OCI-LY7 (cell line): ENCODE data around the gene SLC25A21. TPM values are rescaled to one million over a fixed set of nuclear protein-coding genes. Genes with fewer than 3 reads are reported as not detected.

Source experiments
- BruUV-seq: library from RNA; stranded (reverse); fragments of 400-500 nt; replicated peaks from 2 replicates; lab custom pipeline; 2021; lab: Mats Ljungman, UMichigan
- CTCF ChIA-PET: fragments of 300-600 bp; sonication (Branson Sonifier 250); formaldehyde crosslinking; loops from one replicate; lab custom pipeline; 2022; ENCODE audit warnings: antibody characterized with exemption; ENCODE audit not compliant: unreplicated experiment; lab: Charles Lee
- POLR2A ChIA-PET: fragments of 300-600 bp; sonication (Branson Sonifier 250); formaldehyde crosslinking; loops from one replicate; lab custom pipeline; 2022; ENCODE audit warnings: antibody characterized with exemption; lab: Charles Lee
- DNase-seq: peaks from one replicate; pipeline ENCODE4 v3.0.0-alpha.2; 2015; ENCODE audit warnings: low spot score
- H2AFZ ChIP-seq: fragments of 200-600 bp; sonication (generic), shearing (Covaris generic); 2 replicates; pipeline ENCODE4 v1.6.1; 2014; ENCODE audit warnings: mild to moderate bottlenecking, antibody characterized with exemption, low read length, moderate library complexity
- H3K27ac ChIP-seq: fragments of 200-600 bp; sonication (generic); 2 replicates; pipeline ENCODE4 v1.5.1; 2014; ENCODE audit warnings: mixed run types, low read depth, mild to moderate bottlenecking, moderate library complexity, low read length, inconsistent platforms; ENCODE audit not compliant: poor library complexity, severe bottlenecking
- H3K36me3 ChIP-seq: fragments of 200-600 bp; sonication (generic); 2 replicates; pipeline ENCODE4 v1.6.1; 2014; ENCODE audit warnings: mild to moderate bottlenecking, antibody characterized with exemption, low read length, moderate library complexity, mixed read lengths; ENCODE audit not compliant: insufficient read depth
- H3K4me1 ChIP-seq: fragments of 200-600 bp; sonication (generic); 2 replicates; pipeline ENCODE4 v1.5.1; 2014; ENCODE audit warnings: mild to moderate bottlenecking, low read length; ENCODE audit not compliant: insufficient read depth, poor library complexity, severe bottlenecking
- H3K4me2 ChIP-seq: fragments of 200-600 bp; sonication (generic); 2 replicates; pipeline ENCODE4 v1.6.1; 2014; ENCODE audit warnings: mild to moderate bottlenecking, low read length
- H3K4me3 ChIP-seq: fragments of 200-600 bp; sonication (generic); 2 replicates; pipeline ENCODE4 v1.5.1; 2014; ENCODE audit warnings: mild to moderate bottlenecking, low read depth, low read length; ENCODE audit not compliant: poor library complexity, severe bottlenecking
- H3K79me2 ChIP-seq: fragments of 200-600 bp; sonication (generic); 2 replicates; pipeline ENCODE4 v1.6.1; 2016; ENCODE audit warnings: low read depth, mild to moderate bottlenecking, low read length, moderate library complexity, mixed read lengths; ENCODE audit not compliant: insufficient read depth
- H3K9me2 ChIP-seq: fragments of 200-600 bp; sonication (generic); 2 replicates; pipeline ENCODE4 v1.6.1; 2016; ENCODE audit warnings: mild to moderate bottlenecking, low read length, mixed read lengths; ENCODE audit not compliant: insufficient read depth
- H3K9me3 ChIP-seq: fragments of 200-600 bp; sonication (generic); 2 replicates; pipeline ENCODE4 v1.6.1; 2014; ENCODE audit warnings: mild to moderate bottlenecking, mixed run types, low read length, mixed read lengths
- H4K20me1 ChIP-seq: fragments of 200-600 bp; sonication (generic); 2 replicates; pipeline ENCODE4 v1.6.1; 2014; ENCODE audit warnings: mild to moderate bottlenecking, antibody characterized with exemption, low read length, moderate library complexity, mixed read lengths; ENCODE audit not compliant: insufficient read depth
- CTCF ChIP-seq: fragments of 200-600 bp; sonication (generic); conservative IDR thresholded peaks from 2 replicates; pipeline ENCODE4 v1.5.1; 2014; ENCODE audit warnings: mild to moderate bottlenecking, antibody characterized with exemption, low read length, moderate library complexity, mixed read lengths
- EZH2phosphoT487 ChIP-seq: fragments of 200-600 bp; sonication (generic); IDR thresholded peaks from 2 replicates; pipeline ENCODE4 v1.6.1; 2018; ENCODE audit warnings: low read depth, borderline replicate concordance, mild to moderate bottlenecking, mixed run types, antibody characterized with exemption, low read length, moderate library complexity, mixed read lengths
- intact Hi-C: fragments of 100-400 bp; cut with micrococcal nuclease; formaldehyde crosslinking; loops from one replicate; pipeline ENCODE4 v1.10.0; 2022; ENCODE audit not compliant: unreplicated experiment
- total RNA-seq, 2 experiments: library from RNA; depleted of rRNA in 1 of 2; stranded (reverse); fragments of >200 nt in 1 of 2; shearing (Covaris generic) in 1 of 2; gene quantifications; 2 replicates each; pipeline ENCODE4 v1.2.3, GENCODE V29; 2014 to 2022

The SLC25A21 gene
- total RNA-seq, 2 experiments from 2014 or later: not detected

GRCh38 chr14:37062191-37062803 lies 110.1 kb downstream of the SLC25A21 start:
- Histone ChIP-seq H3K79me2 (no peaks in the 10 kb centered on the region), H3K4me1 (no peaks in the 10 kb centered on the region), H3K9me2 (no peaks in the 10 kb centered on the region), H4K20me1 (no peaks in the 10 kb centered on the region), H3K4me3 (no peak overlapping the region), H3K36me3 (no peaks in the 10 kb centered on the region), H3K4me2 (no peak overlapping the region), H3K9me3 (no peaks in the 10 kb centered on the region), H3K27ac (no peak overlapping the region), H2AFZ (no peak overlapping the region)
- intact Hi-C loops: no loop called here
- CTCF ChIA-PET: no interaction called here
- no TSS peak for BruUV-seq
- TF ChIP-seq EZH2phosphoT487 (no peak), CTCF (no peak)
- no peak for DNase-seq
- POLR2A ChIA-PET: interaction anchor here (0.7 kb wide), 1 partner anchor 24 kb away, joined by 3 read pairs; no protein-coding TSS in a partner anchor

DNA sequence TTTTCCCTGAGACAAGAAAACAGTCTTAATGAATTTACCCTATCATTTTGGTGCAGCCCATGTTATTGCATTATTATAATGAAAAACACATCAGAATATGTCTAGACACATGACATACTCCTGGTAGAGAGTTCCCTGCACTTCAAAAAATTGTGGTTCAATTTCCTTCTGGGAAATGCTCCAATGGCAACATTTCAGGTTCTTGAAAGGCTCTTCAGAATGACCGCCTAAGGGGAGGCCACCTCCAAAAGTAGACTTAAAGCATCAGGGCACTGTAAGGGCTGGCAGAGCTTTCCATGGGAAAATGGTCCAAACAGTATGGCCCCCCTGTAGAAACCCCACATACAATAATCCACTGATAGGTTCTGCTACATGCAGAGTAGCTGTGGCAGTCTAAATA lies 110.7 kb downstream of the SLC25A21 start:
- Histone ChIP-seq H4K20me1 (no peaks in the 10 kb centered on the region), H3K9me3 (no peaks in the 10 kb centered on the region), H3K4me2 (no peak overlapping the region), H3K36me3 (no peaks in the 10 kb centered on the region), H3K4me3 (no peak overlapping the region), H3K4me1 (no peaks in the 10 kb centered on the region), H3K9me2 (no peaks in the 10 kb centered on the region), H3K27ac (no peak overlapping the region), H3K79me2 (no peaks in the 10 kb centered on the region), H2AFZ (no peak overlapping the region)
- POLR2A ChIA-PET: no interaction called here
- TF ChIP-seq EZH2phosphoT487 (no peak), CTCF (no peak)
- DNase-seq: no peak
- intact Hi-C loops: no loop called here
- CTCF ChIA-PET: no interaction called here
- no TSS peak for BruUV-seq

DNA sequence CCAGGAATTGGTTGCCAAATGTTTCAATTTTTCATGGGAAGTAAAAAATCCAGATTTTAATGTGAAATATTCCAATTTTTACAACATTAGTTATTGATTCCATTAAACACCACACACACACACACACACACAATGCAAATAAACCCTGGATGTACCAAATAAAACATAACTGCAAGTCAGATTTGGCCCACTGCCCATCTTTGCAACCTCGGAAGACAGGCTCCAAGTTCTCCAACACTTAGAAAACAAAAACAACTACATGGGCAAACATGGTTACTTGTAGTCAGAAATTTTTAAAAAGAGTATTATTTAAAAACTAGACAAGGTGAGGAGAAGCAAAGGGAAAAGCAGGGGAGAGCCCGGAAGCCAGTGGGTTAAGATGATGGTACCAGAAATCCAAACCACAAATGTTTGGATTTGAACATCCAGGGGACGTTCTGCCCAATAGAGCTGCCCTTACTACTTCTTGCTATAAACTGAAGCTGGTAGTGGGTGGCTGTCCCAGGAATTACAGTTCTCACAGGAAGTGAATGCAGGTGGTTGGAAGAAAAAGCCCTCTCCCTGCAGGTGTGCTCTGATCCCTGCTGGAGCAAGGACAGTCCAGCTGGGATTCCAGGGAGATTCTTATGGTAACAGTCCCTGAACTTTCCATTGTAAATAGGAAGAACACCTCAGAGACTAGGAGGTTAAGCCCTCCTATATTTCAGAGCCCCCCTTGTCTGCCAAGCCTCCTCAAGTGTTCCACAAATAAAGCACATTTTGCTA lies 111.7 kb downstream of the SLC25A21 start:
- H3K27ac ChIP-seq: no peak overlapping the region
- no peaks in the 10 kb centered on the region for H3K79me2 ChIP-seq
- no peak for DNase-seq
- ChIA-PET CTCF (no interaction called here), POLR2A (no interaction called here)
- H3K9me3 ChIP-seq: no peaks in the 10 kb centered on the region
- BruUV-seq: no TSS peak
- no peak overlapping the region for H2AFZ ChIP-seq
- H3K4me1 ChIP-seq: no peaks in the 10 kb centered on the region
- no peak overlapping the region for H3K4me2 ChIP-seq
- no peak overlapping the region for H3K4me3 ChIP-seq
- no peaks in the 10 kb centered on the region for H3K36me3 ChIP-seq
- no peak for TF ChIP-seq EZH2phosphoT487
- no peaks in the 10 kb centered on the region for H4K20me1 ChIP-seq
- intact Hi-C loops: no loop called here
- no peaks in the 10 kb centered on the region for H3K9me2 ChIP-seq
